ENCODE results near the gene EPB41L1.
A peak's percentile ranks its signal among the peaks of the same experiment; 100 is the strongest.

EPB41L1 gene

DNA sequence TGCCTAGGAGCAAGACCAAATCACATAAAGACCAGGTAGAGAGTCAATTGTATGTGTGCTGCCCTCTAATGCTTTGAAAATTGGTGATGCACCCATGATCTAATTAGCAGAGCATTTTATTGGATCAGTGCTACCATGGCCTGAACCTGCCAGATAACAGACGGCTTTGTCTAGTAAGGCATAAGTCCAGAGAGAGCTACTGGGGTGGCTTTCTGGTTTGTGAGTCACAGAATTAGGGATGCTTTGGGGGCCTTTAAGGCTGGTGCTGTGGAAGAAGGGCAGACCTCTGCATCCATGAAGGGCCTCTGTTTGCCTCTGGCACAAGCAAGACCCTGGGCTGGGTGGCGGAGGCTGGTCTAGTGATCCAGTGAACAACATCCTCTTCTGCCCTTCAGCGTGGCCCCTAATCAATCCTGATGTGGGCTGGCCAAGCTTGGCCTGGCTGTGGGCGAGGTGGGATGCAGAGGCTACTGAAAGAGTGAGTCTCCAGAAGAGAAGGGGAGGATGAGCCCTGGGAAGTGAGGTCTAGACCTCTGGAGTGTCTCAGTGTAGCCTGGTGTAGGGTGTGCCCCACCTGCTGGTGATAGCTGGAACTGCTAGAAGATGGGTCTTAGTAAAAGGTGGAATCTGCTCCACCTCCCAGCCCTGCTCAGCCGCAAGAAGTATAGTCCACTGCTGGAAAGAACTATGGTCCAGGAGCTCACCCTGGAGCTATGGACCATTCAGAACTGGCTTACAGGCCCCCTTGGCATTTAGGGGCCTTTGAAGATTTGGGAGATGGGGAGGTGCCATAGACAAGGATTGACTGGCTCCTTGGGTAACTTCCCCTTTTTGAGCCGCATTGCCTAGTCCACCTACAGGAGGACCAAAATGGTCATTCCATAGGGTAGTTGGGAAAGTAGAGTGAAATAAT is 45.1 kb downstream of the EPB41L1 start:
- DNase-seq: peak; percentile 53

DNA sequence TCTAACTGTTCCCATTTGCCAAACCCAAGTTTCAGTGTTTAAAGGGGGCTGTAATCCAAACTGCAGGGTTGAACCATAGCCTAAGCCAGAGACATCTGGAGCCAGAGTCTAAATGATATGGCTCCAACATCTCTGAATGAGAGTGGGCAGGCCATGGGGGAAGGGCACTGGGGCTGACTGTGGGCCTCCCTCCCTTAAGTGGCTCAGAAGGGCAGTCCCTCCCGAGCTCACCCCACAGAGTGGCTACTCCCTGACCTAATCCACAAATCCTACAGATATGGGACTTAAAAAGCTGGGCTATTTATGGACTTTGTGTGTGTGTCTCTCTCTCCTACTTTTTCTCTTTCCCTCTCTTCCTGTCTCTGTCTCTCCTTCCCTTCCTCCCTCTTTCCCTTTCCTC is 45.9 kb downstream of the EPB41L1 start:
- no peak for DNase-seq

DNA sequence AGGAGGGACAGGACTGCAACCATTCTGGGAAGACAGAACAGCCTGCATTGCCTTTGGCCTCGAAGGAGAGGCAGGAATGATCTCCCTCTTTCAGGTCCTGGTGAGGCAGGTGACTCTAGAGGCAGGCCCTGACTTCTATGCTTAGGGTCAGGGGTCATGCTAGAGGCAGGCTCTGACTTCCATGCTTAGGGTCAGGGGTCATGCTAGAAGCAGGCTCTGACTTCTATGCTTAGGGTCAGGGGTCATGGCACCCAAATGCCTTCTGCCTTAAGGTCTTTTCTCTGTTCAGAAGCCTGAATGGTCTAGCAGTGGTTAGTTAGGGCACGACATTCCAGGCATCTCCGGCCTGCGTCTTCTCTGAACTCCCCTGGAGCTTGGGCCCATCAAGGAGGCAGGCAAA is 46.7 kb downstream of the EPB41L1 start:
- DNase-seq: no peak

DNA sequence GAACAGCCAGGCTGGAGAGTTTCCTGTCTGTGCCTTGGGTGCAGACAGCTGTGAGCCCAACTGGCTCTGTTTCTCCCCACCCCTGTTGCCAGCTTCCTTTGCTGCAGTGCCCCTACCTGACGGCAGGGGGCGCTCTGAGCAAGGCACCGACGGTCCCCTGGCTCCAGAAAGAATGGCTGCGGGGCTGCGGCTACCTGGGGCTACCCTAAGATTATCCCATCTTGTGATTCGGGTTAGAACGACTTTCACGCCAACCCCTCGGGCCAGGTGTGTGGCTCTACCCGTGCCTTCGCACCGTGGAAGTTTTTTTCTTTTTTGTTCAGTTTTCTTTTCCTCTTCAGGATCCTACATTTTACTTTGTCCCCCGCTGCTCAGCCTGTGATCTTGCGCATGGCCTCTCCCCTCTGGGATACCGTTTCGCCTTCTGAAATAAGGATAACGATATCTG is 48.4 kb downstream of the EPB41L1 start:
- peak; percentile 68 for DNase-seq

DNA sequence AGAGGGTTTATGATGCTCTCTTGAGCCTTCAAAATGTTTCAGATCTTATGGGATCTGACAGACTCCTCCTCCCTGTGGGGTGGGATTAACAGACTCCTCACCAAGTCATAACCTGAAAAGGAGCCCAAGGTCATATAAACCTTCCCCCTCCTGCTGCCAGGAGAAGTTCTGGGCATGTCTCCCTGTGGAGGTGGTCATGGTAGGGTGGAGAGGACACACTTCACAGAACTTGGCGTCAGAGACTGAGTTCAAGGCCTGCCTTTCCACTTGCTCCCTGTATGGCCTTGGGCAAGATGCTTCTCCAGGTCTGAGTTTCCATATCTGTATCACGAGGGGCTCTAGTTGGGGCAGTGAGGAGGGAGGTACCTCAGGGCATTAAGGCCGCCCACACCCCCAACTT is 49.3 kb downstream of the EPB41L1 start:
- no peak for DNase-seq

DNA sequence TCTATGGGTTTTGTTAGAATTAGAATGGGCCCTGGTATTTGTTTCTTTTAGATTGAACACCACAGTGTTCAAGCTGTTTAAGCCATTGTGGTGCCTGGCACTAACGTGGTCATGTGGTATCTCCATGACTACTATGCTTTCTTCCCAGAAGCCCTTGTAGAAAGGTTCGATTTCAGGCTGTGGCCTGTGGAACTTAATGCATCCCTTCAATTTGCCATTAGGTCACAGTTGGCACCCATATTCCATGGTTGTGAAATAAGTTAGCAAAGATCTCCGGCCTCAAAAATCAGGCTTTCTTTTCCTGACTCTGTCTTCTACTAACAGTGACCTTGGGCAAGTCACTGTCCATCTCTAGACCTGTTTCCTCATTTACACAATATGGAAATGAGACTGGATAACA is 50.5 kb downstream of the EPB41L1 start:
- no peak for DNase-seq

DNA sequence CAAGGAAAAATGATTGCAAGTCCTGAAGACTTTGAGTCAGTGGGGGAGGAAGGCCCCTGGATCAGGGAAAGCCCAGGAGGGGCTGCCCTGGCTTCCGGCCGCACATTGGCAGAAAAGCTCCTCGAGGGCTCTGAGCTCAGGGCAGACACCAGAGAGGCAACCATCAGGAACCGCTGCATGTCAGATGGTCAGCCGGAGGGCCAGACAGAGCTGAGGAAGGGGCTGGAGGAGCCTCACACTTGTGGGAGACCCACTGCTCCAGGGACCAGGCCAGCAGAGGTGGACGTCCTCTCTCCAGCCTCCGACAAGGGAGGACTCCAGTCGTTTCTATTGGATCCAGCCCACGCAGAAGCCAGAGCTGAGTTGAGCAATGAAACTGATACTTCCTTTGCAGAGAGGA is 51.5 kb downstream of the EPB41L1 start:
- DNase-seq: no peak

DNA sequence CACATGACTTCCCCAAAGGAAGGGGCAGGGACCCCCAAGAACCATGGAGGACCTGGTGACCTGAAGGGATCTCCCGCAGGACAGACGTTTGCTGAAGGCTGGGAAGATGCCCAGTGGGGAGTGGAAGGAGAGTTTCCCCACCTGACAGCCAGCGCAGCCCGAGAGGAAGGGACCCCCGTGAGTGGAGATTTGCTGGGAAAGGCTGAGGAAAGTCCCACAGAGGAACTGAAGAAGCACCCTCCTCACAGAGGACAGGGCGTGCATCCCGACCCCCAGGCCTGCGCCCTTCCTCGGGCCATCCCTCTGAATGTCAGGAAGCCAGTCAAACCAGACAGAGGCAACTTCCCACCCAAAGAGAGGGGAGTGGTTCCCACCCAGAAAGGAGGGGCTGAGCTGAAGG is 52.1 kb downstream of the EPB41L1 start:
- no peak for DNase-seq

DNA sequence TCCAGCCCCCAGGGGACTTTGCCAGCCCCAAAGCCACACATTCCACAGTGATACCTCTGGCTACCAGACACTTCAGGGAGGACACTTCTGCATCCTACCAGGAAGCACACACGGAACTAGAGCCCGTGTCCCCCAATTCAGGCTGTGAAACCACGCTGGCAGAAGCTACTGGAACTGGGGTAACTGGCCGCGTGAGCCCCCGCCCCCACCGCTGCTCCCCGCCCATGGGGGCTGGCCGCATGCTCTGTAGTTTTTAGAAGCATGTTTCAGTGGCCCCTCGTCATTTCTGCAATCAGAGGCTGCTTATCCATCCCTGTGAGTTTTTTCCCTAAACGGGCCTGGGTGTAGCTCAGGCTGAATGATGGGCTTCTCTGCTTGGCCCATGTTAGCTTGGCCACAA is 53.1 kb downstream of the EPB41L1 start:
- no peak for DNase-seq

DNA sequence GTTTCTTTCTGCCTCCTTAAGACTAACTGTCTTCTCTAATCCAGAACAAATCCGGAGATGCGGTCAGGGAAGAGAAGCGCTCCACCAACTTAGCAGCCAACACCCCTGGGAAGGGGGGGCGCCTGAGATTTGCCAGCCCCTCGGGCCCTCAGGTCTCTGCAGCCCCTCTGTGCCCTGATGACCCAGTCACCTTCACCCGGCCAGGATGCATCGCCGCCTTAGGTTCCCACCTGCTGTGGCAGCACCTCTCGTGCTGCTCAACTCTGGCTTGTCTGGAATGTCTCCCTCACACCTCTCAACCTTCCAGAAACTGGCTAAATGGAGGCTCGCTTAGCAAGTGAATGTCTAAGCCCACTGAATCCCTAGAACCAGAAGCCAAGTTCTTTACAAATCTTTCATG is 53.7 kb downstream of the EPB41L1 start:
- no peak for DNase-seq

DNA sequence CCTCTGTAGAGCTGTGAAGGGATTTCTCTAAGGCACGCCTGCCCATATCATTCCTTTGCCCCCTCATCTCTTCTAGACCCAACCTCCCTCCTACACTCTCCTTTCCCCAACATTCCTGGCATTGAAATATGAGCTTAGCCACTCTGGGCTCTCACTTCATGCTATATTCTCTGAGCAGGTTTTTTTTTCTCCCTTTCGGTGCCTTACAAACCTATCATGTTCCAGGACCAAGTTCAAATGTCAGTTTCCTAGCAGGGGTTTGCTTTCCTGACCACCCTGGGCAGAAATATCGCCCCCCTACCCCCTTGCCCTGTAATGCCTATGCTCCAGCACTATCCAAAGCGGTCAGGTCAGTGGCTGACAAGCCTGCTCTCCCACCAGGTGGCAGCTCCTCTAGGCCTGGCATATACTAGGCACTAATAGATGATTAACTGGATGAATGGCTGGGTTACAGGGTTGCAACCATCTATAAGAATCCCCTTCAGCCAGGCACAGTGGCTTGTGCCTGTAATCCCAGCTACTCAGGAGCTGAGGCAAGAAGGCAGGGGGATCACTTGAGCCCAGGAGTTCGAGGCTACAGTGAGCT is 56.0 kb downstream of the EPB41L1 start:
- DNase-seq: no peak

DNA sequence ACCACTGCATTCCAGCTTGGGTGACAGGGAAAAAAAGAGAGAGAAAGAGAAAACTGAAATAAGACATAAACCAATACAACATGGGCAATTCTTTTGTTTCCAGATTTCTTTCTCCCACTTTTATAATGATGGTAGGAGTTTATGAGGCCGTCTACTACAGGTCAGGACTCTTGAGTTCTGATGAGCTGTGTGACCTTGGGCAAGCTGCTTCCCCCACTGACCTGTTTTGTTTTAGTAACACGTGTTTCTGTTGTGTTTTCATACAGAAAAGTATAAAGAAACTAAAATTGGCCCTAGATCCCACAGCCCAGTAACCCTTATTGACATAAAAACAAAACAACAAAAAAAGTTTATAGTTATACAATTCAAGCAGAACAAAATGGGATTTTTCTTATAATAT is 58.8 kb downstream of the EPB41L1 start:
- DNase-seq: no peak

DNA sequence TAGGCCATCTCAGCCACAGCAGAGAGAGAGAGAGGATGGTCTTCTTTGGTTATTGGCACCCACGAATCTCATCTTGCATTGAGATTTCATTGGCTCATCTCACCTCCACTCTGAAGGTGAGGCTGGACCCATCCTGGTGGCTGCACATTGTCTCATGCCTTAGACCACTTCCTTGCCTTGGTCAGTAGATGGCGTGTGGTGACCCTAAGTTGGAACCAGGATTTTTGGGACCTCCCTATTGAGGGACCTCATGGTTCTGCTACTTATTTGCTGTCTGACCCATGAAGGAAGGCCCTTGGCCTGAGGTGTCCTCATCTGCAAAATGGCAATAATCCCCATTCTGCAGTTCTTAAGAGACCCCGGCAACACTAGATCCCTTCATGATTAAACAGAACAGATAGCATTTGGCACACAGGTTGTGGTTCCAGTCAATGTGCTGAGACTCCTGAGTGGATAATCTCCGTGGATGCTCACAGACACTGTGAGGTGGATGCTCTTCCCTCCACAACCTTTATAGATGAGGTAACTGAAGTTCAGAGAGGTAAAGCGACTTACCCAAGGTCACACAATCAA is 60.2 kb downstream of the EPB41L1 start:
- no peak for DNase-seq

DNA sequence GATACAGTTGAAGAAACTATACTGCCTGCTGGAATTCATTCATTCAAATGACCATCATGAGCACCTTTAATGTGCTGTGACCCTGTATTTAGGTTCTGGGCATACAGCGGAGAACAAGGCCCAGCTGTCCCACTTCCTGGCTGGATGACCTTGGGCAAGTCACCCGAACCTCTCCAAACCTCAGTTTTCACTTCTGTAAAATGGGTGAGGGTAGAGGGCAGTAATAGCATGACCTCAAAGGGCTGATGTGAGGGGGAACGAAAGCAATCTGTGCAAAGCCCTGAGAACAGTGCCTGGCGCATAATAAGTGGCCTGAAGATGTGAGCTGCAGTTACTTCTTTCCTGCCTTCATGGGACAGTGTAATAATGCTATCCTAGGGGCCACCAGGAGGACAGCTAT is 61.2 kb downstream of the EPB41L1 start:
- DNase-seq: no peak

DNA sequence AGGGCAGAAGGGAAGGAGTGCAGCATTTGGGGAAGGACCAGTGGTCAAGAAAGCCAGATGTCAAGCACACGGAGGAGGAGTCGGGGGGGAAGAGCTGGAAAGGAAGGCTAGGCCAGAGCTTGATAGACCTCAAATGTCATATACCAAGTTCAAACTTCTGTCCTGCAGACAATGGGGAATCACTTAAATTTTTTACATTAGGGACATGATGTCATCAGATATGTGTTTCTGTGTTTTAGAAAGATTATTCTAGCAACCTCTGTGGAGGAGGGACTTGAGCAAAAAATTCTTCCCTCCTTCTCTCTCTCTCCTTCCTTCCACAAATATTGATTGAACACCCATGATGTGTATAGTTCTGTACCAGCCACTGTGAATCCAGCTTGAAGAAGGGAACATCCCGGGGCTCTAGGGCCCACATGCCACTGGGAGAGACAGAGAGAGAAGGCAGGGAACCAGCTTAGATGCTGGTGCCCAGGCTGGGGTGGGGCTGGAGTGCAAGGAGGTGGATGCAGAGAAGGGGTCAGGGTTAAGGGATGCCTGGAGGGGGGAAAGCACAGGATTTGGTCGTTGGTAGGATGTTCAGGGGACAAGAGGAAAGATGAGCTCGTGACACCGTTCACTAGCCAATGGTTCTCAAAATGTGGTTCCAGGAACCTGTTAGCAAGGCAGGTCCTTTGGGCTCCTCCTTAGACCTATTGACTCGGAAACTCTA is 61.9 kb downstream of the EPB41L1 start:
- no peak for DNase-seq

DNA sequence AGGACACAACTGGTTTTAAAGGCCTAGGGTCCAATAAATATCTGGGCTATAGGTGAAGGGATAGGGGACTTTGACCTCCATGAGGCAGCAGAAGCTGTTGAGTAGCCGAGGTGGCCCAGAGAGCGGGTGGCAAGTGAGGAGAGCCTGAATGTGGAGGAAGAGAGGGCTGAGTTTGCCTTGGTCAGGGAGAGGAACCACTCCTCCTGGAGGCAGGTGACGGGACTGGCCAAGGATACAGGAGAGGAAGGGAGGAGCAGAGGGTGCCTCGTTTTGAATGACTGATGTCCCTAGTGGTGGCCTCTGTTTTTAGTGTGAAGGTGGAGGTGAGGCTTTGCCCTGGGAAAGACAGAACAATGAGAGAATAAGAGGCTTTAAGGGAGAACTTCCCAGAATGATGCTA is 62.7 kb downstream of the EPB41L1 start:
- DNase-seq: no peak

DNA sequence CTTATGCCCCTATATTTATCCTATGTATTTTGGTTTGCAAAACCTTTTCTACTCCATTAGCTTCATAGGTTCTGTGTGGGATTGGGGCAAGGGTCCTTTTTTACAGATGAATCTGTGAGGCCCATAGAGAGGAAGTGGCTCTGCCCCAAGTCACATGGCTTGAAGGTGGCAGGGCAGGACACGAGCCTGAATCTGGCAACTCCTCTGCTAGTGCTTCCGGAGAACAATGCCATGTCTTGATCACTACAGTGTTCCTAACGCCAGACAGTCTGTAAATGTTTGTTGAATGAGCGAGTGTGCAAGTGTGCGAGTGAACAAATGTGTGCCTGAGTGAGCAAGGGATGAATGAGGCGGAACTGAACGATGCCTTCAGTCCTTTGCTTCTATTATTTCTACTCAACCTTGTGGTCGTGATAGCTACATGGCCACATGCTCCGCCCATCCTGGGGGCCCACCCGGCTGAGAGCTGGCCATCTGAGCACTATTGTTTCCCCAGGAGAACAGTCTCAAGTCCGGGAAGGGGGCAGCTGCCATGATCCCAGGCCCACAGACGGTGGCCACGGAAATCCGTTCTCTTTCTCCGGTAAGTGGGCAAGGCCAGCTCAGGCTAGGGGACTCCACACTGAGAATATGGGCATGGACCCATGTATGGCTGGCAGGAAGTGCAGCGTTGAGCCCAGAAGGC is 64.0 kb downstream of the EPB41L1 start:
- no peak for DNase-seq

DNA sequence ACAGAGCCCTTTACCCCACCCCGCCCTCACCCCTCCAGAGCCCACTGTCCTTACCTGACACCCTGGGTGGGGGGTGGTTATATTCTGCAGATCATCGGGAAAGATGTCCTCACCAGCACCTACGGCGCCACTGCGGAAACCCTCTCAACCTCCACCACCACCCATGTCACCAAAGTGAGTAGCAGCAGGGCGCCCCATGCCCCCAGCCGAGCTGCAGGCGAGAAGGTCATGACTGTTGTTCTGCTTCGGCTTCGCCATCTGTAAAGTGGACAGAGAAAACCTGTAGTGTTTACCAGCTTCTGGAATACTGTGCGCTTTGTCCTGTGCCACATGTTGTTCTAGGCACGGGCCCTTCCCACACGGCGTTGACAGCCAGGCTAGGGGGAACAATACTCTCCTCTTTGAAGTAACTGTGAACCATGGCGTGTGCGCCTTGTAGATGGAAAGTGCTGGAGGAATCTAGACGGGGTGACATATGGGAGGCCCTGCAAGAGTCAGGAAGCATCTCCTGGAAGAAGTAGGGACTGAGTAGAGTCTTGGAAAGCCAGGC is 65.2 kb downstream of the EPB41L1 start:
- DNase-seq: no peak

DNA sequence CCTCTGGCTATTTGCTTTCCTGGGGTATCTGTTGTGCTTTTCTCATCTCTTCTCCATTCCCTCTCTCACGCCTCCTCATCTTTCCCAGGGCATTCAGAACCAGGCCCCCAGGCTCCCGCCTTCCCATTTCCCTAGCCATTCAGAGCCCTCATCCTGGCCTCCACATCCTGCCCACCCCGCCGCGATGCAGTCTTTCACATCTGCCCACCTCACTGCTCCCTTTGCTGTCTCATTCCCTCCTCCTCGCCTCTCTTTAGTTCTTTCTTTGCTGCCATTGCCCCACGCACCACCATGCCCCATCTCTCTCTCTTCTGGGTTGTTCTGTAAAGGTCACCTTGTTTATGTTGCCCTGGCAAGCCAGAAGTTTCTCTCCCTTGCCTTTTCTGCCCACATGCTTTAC is 71.1 kb downstream of the EPB41L1 start:
- DNase-seq: no peak

DNA sequence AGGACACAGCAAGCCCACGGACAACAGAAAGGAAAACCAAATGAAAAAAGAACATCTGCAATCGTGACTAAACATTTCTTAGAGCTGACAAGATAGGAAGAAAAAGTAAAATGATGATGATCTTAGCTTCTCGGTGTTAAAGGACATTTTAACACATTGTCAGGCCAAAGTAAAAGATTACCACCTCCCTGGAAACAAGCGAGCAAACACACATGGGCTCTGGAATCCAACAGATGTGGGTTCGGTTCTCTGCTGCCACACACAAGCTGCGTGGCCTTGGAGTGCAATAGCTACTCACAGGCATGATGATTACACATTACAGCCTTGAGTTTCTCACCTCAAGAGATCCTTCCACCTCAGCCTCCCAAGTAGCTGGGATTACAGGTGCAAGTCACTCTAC is 74.2 kb downstream of the EPB41L1 start:
- DNase-seq: no peak

DNA sequence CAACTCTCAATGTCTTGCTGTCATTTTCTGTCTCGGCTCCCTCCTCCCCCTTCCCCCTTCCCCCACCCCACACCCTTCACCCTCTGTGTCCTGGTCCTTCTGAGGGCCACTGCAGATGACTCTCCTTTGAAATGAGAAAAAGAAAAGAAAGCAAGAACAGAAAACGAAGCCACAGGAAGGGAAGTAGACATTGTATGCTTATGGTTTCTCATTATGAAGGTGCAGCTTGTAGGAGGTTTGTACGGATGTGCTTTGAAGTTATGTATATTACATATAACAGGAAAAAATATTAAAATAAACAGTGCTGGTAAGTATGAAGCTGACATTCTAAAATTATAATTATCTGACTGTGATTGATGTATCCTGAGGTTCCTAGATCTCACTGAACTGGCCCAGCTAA is 75.5 kb downstream of the EPB41L1 start:
- no peak for DNase-seq

DNA sequence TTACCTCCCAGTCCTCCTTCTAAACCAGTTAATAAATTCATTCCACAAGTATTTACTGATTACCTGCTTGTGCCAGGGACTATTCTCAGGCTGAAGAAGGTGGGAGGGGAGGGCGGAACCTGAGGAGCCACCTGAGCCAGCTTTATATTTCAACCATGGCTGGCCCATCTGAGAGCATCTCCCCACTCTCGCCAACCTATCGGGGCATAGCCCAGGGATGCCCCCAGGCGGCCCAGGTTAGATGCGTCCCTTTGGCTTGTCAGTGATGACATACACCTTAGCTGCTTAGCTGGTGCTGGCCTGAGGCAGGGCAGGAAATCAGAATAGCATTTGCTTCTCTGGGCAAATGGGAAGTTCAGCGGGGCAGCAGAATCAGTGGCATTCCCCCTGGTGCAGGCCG is 76.8 kb downstream of the EPB41L1 start:
- DNase-seq: no peak

Measured in CD4-positive, alpha-beta T cell treated with Interleukin-15 for 1 hour (primary cell).